Stimulated activated CD4-positive, alpha-beta T cell treated with anti-CD3 and anti-CD28 coated beads, Interleukin-2, amount 100 ng/mL, for 4 hours (primary cell): ENCODE data around the gene MT2A.
"Not testable (repeated sequence)": the region's sequence is repeated elsewhere in the genome, so short reads cannot be mapped to it uniquely, and the experiment has no call there.

ENCODE experiments used
- DNase-seq: peaks from one replicate; pipeline ENCODE4 v3.0.0-alpha.2; 2020; ENCODE audit warnings: low read depth

Gene MT2A

DNA sequence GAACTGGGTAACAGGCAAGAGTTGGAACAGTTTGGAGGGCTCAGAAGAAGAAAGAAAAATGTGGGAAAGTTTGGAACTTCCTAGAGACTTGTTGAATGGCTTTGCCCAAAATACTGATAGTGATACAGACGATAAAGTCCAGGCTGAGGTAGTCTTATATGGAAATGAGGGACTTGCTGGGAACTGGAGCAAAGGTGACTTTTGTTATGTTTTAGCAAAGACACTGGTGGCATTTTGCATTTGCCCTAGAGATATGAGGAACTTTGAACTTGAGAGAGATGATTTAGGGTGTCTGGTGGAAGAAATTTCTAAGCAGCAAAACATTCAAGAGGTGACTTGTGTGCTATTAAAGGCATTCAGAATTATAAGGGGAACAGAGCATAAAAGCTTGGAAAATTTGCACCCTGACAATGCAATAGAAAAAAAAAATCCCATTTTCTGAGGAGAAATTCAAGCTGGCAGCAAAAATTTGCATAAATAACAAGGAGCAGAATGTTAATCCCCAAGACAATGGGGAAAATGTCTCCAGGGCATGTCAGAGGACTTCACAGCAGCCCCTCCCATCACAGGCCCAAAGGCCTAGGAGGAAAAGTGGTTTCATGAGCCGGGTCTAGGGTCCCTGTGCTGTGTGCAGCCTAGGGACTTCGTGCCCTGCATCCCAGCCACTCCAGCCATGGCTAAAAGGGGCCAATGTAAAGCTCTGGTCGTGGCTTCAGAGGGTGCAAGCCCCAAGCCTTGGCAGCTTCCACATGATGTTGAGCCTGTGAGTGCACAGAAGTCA, 13.5 kb downstream of the MT2A start:
- not testable (repeated sequence) for DNase-seq

DNA sequence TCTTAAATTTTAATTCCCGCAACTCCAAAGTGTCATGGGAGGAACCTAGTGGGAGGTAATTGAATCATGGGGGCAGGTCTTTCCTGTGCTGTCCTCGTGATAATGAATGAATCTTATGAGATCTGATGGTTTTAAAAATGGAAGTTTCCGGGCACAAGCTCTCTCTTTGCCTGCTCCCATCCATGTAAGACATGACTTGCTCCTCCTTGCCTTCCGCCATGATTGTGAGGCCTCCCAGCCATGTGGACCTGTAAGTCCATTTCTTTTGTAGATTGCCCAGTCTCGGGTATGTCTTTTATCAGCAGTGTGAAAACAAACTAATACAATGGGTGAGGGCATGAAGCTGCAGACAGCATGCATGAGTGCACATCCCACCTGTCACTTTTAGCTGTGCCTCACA, 14.8 kb downstream of the MT2A start:
- DNase-seq: not testable (repeated sequence)

- no peak for DNase-seq
Measured at GRCh38 chr16:56623637-56624036, 15.3 kb downstream of the MT2A start.

GRCh38 chr16:56625140-56625942, 17.0 kb downstream of the MT2A start, which contains the start of gene MT1E:
Gene MT1E (plus strand): TSS chr16:56625781. CDS start chr16:56625852, 71 bp downstream.
- DNase-seq: no peak

DNA sequence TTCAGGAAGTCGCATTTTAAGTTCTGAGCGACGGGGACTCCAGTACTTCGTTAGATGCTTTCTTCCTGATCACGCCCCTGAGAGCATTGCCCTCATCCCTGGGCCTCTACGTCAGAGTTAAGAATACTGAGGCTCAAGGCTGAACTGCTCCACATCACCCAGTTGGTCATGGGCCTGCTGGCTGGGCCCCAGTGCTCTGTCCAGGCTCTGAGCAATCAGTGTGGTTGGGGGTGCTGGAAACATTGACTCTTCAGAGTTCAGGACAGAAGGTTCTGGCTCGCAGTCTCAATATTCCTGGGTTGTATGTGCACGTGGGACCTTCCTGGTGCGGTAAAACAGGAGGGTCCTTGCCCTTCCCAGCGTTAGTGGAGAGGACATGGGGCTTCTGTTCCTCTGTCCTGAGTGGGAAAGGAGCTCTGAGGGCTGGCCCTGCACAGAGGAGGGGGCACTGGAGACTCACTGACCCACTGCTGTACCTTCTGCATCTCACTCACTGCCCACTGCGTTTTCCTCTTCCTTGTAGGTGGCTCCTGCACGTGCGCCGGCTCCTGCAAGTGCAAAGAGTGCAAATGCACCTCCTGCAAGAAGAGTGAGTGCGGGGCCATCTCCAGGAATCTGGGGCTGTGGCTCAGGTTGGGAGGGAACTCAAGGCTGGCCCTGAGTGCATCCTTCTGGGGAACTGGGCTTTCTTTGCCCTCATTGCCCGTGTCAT, 17.7 kb downstream of the MT2A start:
- no peak for DNase-seq

DNA sequence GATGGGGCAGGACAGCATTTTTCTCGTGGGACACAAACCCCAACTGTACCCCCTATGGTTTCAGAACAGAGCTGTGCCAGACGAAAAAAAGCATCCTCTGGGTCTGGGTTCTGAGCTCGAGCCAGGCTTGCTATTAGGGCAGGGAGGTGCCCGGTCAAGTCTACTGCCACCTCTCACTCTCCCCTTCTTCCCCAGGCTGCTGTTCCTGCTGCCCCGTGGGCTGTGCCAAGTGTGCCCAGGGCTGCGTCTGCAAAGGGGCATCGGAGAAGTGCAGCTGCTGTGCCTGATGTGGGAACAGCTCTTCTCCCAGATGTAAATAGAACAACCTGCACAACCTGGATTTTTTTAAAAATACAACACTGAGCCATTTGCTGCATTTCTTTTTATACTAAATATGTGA, 18.3 kb downstream of the MT2A start:
- no peak for DNase-seq

DNA sequence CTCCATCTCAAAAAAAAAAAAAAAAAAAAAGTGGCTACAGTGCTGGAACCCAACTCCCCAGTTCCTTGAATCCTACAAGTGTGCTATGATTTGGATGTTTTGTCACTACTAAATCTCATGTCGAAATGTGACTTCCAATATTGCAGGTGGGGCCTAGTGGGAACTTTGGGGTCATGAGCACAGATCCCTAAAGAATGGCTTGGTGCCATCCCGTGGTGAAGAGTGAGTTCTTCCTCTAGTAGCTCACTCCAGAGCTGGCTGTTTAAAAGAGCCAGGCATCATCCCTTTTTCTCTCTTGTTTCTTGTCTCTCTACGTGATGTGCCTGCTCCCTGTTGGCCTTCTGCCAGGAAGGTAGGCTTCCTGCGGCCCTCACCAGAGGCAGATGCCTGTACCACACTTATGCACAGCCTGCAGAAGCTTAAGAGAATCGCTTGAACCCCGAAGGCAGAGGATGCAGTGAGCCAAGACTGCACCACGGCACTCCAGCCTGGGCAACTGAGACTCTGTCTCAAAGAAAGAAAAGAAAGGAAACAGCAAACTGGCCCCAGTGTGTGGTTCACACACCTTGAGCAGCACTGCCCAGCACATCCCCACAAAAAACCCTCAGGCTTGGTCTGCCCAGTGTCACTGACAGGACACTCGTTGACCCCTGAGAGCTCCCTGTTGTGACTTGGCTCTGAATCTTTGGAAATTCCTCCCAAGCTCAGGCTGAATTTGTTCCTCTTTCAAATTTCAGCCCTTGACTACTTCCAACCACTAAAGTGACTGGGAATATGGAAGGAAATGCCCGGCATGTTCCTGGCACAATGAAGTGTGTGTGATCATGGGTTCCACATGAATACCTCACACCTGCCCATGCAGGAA, 20.3 kb downstream of the MT2A start:
- no peak for DNase-seq

DNA sequence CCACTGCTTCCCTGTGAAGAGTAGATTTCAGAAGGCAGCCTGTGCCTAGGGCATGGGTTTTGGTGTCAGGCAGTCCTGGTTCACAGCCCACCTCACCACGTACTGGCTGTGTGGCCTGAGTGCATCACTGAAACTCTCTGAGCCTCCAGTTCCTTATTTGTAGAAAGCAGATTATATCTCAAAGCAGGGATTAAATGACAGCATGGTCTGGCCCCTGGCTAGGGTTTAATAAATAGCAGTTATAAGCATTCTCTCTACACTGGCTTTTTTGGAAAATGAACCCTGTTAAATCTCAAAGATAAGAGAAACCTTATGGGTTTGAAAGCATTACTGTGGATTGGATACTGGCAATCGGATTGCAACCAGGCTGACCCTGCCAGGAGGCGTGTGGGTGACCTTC, 21.1 kb downstream of the MT2A start:
- DNase-seq: no peak

DNA sequence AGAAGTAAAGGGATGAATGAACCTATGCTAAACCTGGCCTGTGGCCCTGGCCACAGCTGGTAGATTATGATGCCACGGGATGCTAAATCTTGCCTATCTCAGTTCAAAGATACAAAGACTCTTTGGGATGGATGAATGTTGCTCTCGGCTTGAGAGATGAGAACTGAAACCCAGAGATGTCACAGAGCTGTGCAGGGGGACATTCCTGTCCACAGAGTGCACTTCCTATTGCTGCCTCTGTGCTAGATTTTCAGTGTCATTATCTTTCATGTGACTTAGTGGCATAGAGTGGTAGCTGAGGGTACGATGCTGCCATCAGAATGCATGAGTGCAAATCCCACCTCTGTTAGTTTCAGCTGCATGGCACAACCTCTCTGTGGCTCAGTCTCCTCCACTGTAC, 21.8 kb downstream of the MT2A start:
- DNase-seq: no peak

DNA sequence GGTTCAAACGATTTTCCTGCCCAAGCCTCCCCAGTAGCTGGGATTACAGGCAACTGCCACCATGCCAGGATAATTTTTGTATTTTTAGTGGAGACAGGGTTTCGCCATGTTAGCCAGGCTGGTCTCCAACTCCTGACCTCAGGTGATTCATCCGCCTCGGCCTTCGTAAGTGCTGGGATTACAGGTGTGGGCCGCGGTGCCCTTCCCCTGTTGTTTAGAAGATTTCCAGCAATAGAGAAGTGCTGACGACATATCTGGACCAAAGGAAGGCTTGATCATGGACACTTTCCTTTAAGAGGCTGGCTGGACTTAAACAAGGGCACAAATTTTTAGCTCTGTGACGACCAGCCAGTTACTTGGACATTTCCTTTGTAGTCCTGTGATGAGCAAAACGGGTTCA, 22.8 kb downstream of the MT2A start:
- DNase-seq: no peak

GRCh38 chr16:56631832-56632155, 23.4 kb downstream of the MT2A start:
- DNase-seq: no peak

- no peak for DNase-seq
Measured at GRCh38 chr16:56632156-56632847, 23.9 kb downstream of the MT2A start, which contains the start of gene MT1M. Gene MT1M (plus strand): TSS chr16:56632659. CDS start chr16:56632732, 73 bp downstream.

GRCh38 chr16:56632848-56633365, 24.5 kb downstream of the MT2A start:
- no peak for DNase-seq

- DNase-seq: no peak
Measured at GRCh38 chr16:56633535-56633934, 25.2 kb downstream of the MT2A start.

DNA sequence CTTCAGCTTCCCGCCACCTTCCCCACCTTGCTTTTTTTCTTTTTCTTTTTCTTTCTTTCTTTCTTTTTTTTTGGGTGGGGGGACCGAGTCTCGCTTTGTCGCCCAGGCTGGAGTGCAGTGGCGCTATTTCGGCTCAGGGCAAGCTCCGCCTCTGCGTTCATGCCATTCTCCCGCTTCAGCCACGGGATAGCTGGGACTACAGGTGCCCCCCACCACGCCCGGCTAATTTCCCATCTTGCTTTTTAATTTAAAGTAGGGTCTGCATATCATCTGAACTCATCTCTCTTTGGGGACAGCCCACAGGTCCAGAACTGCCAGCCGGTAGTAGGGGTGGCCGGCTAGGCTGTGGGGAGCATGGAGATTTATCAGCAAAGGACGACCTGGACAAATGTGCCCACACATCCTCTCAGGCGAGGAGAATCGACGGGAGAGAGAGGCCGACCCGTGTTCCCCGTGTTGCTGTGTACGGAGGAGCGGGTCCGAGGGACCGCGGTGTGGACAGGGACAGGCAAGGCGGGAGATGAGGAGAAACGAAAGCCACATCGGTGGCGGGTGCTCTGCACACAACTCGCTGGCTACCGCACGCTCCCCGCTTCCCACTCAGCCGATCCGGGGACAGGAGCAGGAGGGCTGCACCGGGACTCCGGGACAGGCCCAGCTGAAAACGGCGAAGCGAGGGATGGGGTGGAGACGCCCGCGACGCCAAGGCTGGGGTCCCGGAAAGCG, 26.5 kb downstream of the MT2A start:
- DNase-seq: no peak

DNA sequence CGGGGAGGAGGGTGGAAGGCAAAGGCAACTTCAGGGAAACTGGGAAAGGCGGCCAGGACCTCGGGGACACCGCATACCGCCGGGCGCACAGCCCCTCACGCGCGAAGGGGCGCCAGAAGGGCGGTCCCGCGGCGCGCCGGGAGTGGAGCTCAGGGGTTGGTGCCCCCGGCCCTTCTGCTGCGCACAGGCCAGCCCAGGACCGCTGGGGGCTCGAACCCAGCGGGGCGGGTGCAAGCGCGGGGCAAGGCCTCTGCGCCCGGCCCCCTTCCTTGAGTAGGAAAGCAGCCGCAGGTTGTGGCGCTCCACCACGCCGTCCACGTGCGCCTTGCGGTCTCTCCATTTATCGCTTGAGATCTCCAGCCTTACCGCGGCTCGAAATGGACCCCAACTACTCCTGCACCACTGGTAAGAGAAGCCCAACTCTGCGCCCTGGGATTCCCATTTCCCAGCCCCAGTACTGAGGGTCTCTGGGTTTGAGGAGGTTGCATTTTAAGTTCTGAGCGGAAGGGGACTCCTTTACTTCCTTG, 27.1 kb downstream of the MT2A start:
- DNase-seq: no peak

- no peak for DNase-seq
Measured at GRCh38 chr16:56636616-56637413, 28.4 kb downstream of the MT2A start.

GRCh38 chr16:56637814-56638750, 29.7 kb downstream of the MT2A start, which contains the start of gene MT1A:
Gene MT1A (plus strand): TSS chr16:56638666. CDS start chr16:56638739, 73 bp downstream.
- no peak for DNase-seq
